K562 (cell line): ENCODE data around the gene FBXO11. TPM values are rescaled to one million over a fixed set of nuclear protein-coding genes. Genes with fewer than 3 reads are reported as not detected.

Source experiments
- EZH2 ChIP-seq: IDR thresholded peaks from 2 replicates; pipeline ENCODE4 v1.6.1; 2012; ENCODE audit warnings: low read depth, mild to moderate bottlenecking, inconsistent platforms, low read length, borderline replicate concordance
- FOXK1 ChIP-seq: sonication (generic); formaldehyde crosslinking; IDR thresholded peaks from 2 replicates; pipeline ENCODE4 v1.8.0; 2022; ENCODE audit warnings: missing genetic modification reagents, mild to moderate bottlenecking, borderline replicate concordance
- GMEB1 ChIP-seq: fragments of 250-450 bp; sonication (Bioruptor Pico); IDR thresholded peaks from 2 replicates; pipeline ENCODE4 v1.4.0; 2020; ENCODE audit warnings: mild to moderate bottlenecking
- MTA3 ChIP-seq: fragments of 450-650 bp; formaldehyde crosslinking; IDR thresholded peaks from 2 replicates; pipeline ENCODE4 v1.6.1; 2017; ENCODE audit warnings: mild to moderate bottlenecking, borderline replicate concordance
- MXD1 ChIP-seq: fragments of 250-450 bp; sonication (Bioruptor Pico); IDR thresholded peaks from 2 replicates; pipeline ENCODE4 v1.8.0; 2021; ENCODE audit warnings: borderline replicate concordance, mild to moderate bottlenecking, moderate library complexity; ENCODE audit not compliant: poor library complexity, severe bottlenecking
- PHTF2 ChIP-seq: fragments of 250-450 bp; sonication (Bioruptor Pico); IDR thresholded peaks from 2 replicates; pipeline ENCODE4 v1.5.0; 2021; ENCODE audit warnings: mild to moderate bottlenecking
- POLR2G ChIP-seq: fragments of 200-400 bp; formaldehyde crosslinking; IDR thresholded peaks from 2 replicates; pipeline ENCODE4 v1.6.1; 2017; ENCODE audit warnings: low read depth, mild to moderate bottlenecking, antibody characterized with exemption, low read length, moderate library complexity
- PTTG1 ChIP-seq: fragments of 450-650 bp; IDR thresholded peaks from 2 replicates; pipeline ENCODE4 v1.6.1; 2016; ENCODE audit warnings: low read depth, mild to moderate bottlenecking, missing genetic modification characterization, missing compliant biosample characterization
- RFX7 ChIP-seq: fragments of 250-450 bp; sonication (Bioruptor Pico); IDR thresholded peaks from 2 replicates; pipeline ENCODE4 v1.5.1; 2021; ENCODE audit warnings: mild to moderate bottlenecking
- RNF219 ChIP-seq: fragments of 250-450 bp; sonication (Bioruptor Pico); IDR thresholded peaks from 2 replicates; pipeline ENCODE4 v1.5.0; 2022; ENCODE audit warnings: mild to moderate bottlenecking
- SMC3 ChIP-seq: conservative IDR thresholded peaks from 2 replicates; pipeline ENCODE4 v1.6.1; 2011; ENCODE audit warnings: low read depth, low read length, improper control_type of control experiment; ENCODE audit not compliant: insufficient read depth
- SRSF9 ChIP-seq: fragments of 200-400 bp; formaldehyde crosslinking; IDR thresholded peaks from 2 replicates; pipeline ENCODE4 v1.6.1; 2017; ENCODE audit warnings: low read depth, low read length, borderline replicate concordance
- TEAD4 ChIP-seq, 2 experiments: sonication (generic) in 1 of 2; formaldehyde crosslinking in 1 of 2; IDR thresholded peaks; 2 replicates each; pipeline versions ENCODE4 v1.6.1 to v1.8.0; 2012 to 2022; ENCODE audit warnings: borderline replicate concordance in 1 of 2, inconsistent platforms in 1 of 2, low read length in 1 of 2, mild to moderate bottlenecking in 1 of 2, missing genetic modification reagents in 1 of 2
- U2AF1 ChIP-seq: fragments of 200-400 bp; formaldehyde crosslinking; optimal IDR thresholded peaks from 2 replicates; pipeline ENCODE3; 2017; ENCODE audit warnings: mild to moderate bottlenecking, low read depth, low read length, moderate library complexity
- ZNF134 ChIP-seq: fragments of 250-450 bp; sonication (Bioruptor Pico); conservative IDR thresholded peaks from 2 replicates; pipeline ENCODE4 v1.4.0; 2020
- ZNF217 ChIP-seq: sonication (generic); formaldehyde crosslinking; IDR thresholded peaks from 2 replicates; pipeline ENCODE4 v1.8.0; 2022; ENCODE audit warnings: mild to moderate bottlenecking, missing genetic modification reagents
- ZNF511 ChIP-seq: sonication (generic); formaldehyde crosslinking; IDR thresholded peaks from 2 replicates; pipeline ENCODE4 v1.8.0; 2022; ENCODE audit warnings: mild to moderate bottlenecking, missing genetic modification reagents
- ZNF518B ChIP-seq: fragments of 250-450 bp; sonication (Bioruptor Pico); IDR thresholded peaks from 2 replicates; pipeline ENCODE4 v1.5.0; 2021; ENCODE audit warnings: mild to moderate bottlenecking, moderate library complexity
- polyA plus RNA-seq, 8 experiments: library from polyadenylated mRNA; depleted of rRNA in 4 of 8; stranded (reverse) in 5 of 8; unstranded in 3 of 8; fragments of >200 nt; fragmentation: Nextera tagmentation in 2 of 8; fragmentation: Illumina TruSeq in 1 of 8; extraction: Ambion mirVana in 2 of 8; extraction: Trizol in 1 of 8; gene quantifications; 2 replicates each; pipeline versions ENCODE4 v1.2.1 to v1.2.3, GENCODE V29; 2011 to 2014; ENCODE audit warnings: inconsistent platforms in 1 of 8, missing spikeins in 1 of 8
- total RNA-seq, 7 experiments: library from RNA; depleted of rRNA in 6 of 7; stranded (reverse); fragments of >200 nt in 6 of 7; fragmentation: Illumina TruSeq in 2 of 7; extraction: Trizol in 2 of 7; gene quantifications; 2 replicates each; pipeline versions ENCODE4 v1.2.1 to v1.2.3, GENCODE V29; 2011 to 2021; ENCODE audit warnings: low replicate concordance in 1 of 7

The FBXO11 gene
- total and polyA plus RNA-seq, 9 of the 15 experiments (the other 6 are each of a cell fraction or from before 2014, with no cell fraction given) = 8.8 to 44.5 (median 24.1) TPM

- TF ChIP-seq RNF219 (CRISPR knock-in tag) (no peak), MXD1 (CRISPR knock-in tag) (no peak), ZNF518B (CRISPR knock-in tag) (no peak), SMC3 (no peak), U2AF1 (no peak), ZNF511 (CRISPR knock-in tag) (no peak), MTA3 (peak; percentile 61), ZNF134 (CRISPR knock-in tag) (no peak), EZH2 (no peak), GMEB1 (CRISPR knock-in tag) (no peak), RFX7 (CRISPR knock-in tag) (no peak), PTTG1 (tag) (no peak), TEAD4 (IDR thresholded peaks at IDR 0.05; ENCODE audit: low read length) (no peak), TEAD4 (CRISPR knock-in tag; IDR thresholded peaks at IDR 0.05; ENCODE audit: borderline replicate concordance) (no peak), ZNF217 (no peak), SRSF9 (no peak), POLR2G (peak; percentile 76), FOXK1 (CRISPR knock-in tag) (no peak), PHTF2 (CRISPR knock-in tag) (no peak)
Observed at GRCh38 chr2:47906157-47907038, at the start of gene FBXO11 (continued).
